CMK (cell line): ENCODE data around the gene DGKI.

ENCODE experiments used
- DNase-seq: peaks from one replicate; pipeline ENCODE4 v3.0.0-alpha.2; 2010; ENCODE audit warnings: low read depth

DGKI gene

GRCh38 chr7:137538361-137538762 is 308.4 kb downstream of the DGKI start:
- DNase-seq: no peak

DNA sequence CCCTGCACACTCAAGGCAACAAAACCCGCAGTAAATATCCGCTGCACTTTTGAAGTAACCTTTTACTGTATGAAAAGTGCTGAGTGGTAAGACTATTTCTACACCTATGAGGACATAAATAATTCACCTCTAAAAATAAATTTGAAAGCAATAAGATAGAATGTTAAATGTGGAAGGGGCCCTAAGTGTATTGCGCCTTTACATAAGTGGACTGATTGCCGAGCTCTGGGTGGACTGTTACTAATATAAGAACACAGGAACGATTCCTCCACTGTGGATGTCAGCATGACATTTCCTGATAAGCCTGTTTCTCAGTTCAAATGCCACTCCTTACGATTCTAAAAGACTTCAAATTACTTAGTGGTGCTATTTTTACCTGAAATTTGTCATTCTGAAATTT is 311.2 kb downstream of the DGKI start:
- no peak for DNase-seq

- no peak for DNase-seq
These were observed 315.1 kb downstream of the DGKI start for GRCh38 chr7:137531671-137532070.

DNA sequence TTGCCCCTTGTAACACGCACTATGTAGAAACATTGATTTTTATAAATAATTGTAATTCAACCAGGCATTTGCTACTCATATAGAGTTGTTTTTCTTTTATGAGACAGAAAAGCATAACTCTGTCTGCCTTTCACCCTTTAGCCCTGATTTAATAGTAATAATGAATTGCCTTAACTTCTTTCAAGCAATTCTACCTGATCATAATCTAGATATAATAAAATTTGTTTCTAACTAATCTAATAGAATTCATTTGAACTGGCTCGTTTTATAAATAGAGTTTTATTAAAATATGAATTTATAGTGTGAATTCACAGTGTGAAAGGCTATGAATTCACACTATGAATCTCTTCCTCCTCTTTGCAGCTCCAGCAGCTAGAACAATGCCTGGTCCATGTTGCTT is 319.1 kb downstream of the DGKI start:
- DNase-seq: no peak

- no peak for DNase-seq
These were observed 323.6 kb downstream of the DGKI start for GRCh38 chr7:137523171-137523570.

GRCh38 chr7:137521451-137521850 is 325.3 kb downstream of the DGKI start:
- DNase-seq: no peak

DNA sequence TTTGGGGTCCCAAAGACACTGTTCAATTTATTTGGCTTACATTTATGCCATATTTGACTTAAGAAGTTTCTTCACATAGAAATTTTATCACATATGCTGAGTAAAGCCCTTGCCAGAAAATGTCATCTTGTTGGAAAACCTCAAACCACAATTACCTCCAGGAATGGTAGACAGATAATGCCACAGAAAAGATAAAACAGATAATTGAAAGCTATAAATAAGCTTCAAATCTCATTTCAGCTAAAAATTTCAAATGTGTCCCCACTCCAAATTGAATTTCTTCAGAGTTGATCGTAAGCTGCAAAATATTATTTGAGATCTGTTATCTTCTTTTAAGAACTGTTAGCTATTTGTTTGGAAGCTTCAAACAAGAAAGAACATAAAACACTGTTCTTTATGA is 326.8 kb downstream of the DGKI start:
- no peak for DNase-seq

DNA sequence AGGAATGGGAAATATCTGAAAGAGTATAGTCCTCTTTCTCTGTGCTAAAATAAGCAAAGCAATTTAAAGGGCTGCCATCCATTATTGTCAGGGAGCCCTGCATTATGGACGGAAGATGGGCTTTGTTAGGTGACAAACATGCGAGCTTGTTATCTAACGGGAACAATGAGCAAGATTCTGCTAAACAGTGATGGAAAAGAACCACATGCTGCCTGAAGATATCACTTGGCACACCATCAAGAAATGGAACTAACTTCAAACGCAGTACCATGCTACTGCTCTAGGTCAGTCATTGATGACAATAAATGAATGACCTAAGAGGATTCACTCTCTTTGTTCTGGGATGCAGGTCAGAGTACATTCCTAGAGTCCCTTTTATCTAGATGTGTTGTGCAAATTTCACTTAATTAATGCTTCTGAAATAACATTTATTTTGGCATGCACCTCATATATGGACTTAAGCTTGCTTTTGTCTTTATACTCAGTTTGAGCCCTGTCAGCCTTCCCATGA is 327.5 kb downstream of the DGKI start:
- peak; percentile 9 for DNase-seq

DNA sequence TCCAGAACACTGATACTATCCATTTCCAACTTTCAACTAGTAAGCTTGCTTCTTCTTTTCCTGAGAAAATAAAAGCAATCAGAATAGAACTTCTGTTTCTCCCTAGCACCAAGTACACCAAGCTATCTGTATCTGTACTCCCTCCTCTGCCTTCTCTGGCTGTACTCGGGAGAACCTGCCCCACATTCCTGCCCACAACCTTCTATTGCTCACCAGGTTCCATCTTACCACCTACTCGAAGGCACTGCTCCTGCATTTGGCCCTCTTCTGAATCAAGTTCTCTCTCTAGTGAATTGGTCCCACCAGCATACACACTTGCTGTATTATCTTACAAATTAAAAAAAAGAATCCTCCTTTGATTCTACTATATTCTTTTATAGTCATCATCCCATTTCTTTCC is 333.7 kb downstream of the DGKI start:
- DNase-seq: no peak

- no peak for DNase-seq
These were observed 339.7 kb downstream of the DGKI start for GRCh38 chr7:137507096-137507495.

- DNase-seq: no peak
These were observed 340.7 kb downstream of the DGKI start for GRCh38 chr7:137506031-137506430.

DNA sequence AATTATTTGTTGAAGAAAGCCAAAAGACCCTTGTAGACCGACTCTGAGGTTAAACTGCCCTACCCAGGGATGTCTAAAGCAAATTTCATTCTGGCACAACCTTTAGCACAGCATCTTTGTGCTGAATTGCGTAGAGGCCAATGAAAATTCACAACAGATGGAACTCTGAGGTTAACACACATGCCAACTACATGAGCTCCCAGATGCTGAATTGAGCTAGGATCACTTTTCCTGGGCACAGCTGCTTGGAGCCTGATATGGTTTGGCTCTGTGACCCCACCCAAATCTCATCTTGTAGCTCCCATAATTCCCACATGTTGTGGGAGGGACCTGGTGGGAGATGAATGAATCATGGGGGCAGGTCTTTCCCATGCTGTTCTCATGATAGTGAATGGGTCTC is 345.2 kb downstream of the DGKI start:
- no peak for DNase-seq

GRCh38 chr7:137492889-137493288 is 353.9 kb downstream of the DGKI start:
- no peak for DNase-seq

DNA sequence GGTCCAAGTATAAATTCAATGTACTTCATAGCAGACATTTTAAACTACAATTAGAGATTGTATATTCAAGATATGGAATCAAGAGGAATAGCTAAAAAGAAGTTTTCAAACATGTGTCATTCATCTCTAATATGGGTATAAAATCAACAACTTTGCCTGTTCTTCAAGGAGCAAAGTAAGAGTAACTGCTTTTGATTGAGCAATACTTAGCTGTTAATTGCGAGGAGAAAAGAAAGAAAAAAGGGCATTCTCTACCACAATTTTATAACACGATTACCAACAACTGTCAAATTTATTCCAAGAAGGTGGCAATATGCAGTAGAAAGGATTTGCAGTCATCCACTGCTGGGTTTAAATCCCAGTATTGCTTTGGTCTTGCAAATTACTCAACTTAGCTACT is 356.9 kb downstream of the DGKI start:
- DNase-seq: no peak

DNA sequence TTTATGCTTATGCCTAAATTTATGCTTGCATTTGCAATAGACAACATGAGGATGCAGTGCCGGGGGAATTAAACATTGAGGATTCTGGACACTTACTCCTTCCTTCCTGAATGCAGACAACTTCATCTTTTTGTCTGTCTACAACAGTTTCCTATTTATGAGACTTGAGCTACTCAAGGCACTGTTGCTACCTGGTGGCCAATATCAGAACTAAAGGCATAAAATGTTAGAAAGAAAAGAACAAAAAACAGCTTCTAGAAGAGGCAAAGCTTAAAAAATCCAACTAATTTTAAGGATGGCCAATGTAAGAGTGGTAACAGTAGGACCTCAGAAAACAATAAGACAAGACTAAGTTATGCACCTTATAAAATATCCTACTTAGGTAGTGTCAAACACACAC is 358.7 kb downstream of the DGKI start:
- no peak for DNase-seq

DNA sequence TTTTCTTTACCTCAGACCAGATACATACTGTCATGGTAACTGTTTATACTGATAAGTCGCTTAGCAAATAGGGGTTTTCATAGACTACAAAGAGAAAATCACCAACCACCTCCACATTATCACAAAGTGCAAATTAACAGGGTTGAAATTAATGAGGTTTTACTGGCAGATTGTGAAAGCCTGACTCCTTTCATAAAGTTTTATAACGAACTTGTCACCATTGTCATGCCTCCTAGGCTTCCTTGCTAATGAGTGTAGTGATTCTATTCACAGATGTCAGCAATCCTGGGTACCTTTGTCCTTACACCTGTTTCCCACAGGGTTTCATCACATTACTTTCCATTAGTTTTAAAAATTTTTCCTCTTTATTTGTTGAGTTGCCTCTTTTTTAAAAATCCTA is 361.0 kb downstream of the DGKI start:
- DNase-seq: no peak

DNA sequence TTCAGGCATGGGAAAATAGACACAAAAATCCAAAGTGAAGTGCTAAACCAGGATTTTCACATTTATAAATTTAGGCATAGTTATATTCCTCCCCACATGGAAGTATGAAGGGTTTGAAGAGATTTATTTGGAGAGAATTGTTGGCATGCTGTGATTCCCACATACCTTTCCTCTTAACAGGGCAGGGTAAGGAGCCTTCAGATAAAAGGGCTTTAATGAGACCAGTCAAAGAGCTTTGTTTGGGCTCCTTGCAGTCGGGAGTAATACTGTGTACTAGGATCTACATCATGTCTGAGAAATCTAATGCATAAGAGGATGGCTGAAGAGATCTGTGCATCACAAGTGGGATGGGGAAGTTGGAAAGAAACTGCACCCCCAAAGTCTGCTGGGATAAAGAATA is 362.4 kb downstream of the DGKI start:
- DNase-seq: no peak

GRCh38 chr7:137482466-137482865 is 364.3 kb downstream of the DGKI start:
- DNase-seq: no peak

GRCh38 chr7:137480824-137481365 is 365.9 kb downstream of the DGKI start:
- no peak for DNase-seq

DNA sequence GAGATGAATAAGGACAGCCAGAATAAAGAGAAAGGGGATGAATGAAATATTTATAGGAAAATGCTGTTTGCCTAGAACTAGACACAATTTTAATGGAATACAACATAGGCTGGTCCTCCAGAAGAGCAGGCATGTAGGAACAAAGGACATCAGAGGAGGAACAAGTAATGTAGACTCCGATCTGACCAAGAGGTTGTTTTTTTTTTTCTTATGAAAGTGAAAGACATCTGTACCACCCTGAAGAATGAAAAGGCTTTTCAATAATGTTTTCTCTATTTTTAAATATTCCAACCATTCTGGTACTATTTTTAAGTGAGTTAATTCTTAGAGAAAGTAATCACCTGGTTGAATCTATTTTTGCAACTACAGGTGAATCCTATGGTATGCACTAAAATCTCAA is 366.4 kb downstream of the DGKI start:
- DNase-seq: no peak

DNA sequence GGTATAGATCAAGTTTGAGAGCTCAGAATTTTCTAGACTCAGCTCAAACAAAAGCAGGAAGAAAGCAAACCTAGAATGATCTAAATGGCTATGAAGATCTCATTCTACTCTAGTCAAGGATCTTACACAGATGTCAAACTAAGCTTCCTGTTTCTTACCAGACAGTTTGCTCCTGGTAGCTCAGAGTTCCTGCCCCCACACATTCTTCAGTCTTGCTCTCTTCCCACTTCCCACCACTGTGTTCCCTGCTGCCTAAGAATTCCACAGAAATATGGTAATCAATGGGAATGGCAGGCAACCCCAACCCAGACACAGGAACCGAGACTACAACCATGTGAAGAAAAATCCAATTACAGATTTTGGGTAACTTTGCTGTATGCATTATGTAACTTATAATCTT is 369.8 kb downstream of the DGKI start:
- no peak for DNase-seq

DNA sequence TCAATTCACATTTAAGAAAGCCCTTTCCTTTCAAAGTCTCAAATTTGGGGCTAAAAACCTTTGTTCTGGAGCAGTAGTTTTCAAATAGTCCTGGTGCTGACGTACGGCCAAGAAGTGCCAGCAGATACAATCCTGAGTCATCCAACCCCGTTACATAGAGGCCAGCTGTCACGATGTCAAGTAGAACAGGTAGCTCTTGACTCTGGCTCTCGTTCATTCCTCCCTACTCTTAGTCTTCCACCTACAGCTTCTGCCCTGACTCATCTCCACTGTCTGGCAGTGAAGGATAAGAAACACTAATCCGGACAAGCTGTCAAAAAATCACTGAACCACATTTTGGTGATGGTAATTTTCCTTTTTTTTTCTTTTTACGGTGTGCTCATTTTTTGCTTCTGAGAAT is 370.8 kb downstream of the DGKI start:
- no peak for DNase-seq

DNA sequence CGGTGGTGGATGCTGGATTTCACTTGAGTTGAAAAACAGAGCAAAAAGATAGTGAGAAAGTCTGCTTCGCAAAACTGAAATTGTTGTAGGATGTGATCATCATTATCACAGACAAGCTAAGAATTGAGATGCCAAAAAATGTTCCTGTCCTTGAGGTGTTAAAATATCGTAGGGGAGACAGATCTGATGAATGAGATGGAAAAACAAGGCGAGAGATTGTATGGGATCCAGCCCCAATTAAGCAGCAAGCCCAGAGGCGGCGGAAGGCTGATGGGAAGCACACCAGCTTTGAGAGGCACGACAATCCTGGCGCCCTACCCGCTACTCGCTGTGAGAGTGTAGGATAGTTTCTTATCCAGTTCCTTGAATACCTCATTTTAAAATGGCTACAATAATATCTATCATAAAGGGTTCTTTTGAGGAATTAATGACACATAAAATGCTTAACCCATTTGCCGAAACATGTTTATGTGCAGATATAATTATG is 372.2 kb downstream of the DGKI start:
- DNase-seq: no peak

- DNase-seq: no peak
These were observed 375.6 kb downstream of the DGKI start for GRCh38 chr7:137471128-137471527.

- no peak for DNase-seq
These were observed 376.9 kb downstream of the DGKI start for GRCh38 chr7:137469858-137470257.
